Measurements from ENCODE around the gene SMIM3.

DNA sequence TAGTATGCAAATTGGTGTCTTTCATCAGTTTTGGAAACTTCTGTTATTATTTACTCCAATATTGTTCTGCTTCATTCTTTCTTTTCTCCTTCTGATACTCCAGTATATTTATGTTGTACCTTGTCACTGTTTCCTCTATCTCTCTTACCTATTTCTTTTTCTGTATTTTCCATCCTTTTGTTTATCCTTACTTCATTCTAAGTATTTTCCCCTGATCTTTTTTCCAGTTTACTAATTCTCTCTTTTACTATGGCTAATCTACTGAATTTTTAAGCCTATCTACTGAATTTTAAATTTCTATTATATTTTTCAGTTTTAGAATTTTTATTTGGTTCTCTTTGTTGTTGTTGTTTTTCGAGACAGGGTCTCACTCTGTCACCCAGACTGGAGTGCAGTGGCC, 7.4 kb downstream of the SMIM3 start:
- TF ChIP-seq CTCF (conservative IDR thresholded peaks at IDR 0.05 in 1 of 2, IDR thresholded peaks at IDR 0.05 in 1 of 2; ENCODE audit: low read depth in 1 of 2, low read length in 2 of 2) (no peak), EZH2 (IDR thresholded peaks at IDR 0.05; ENCODE audit: low read length, missing control alignments) (no peak)

Measured in fibroblast of lung (primary cell).